ENCODE data around the gene TAS1R2.

Gene TAS1R2

GRCh38 chr1:18879791-18880309, 20.4 kb upstream of the TAS1R2 start:
- no peak for DNase-seq (ENCODE audit: low read depth)
- H3K4me3 ChIP-seq (replicated peaks; ENCODE audit: low read depth, low read length): no peak overlapping the region
- no peak for TF ChIP-seq CTCF (IDR thresholded peaks at IDR 0.05; ENCODE audit: low read length, missing control alignments)

- no peak overlapping the region for H3K4me3 ChIP-seq (replicated peaks; ENCODE audit: low read depth, low read length)
- DNase-seq (ENCODE audit: low read depth): no peak
- TF ChIP-seq CTCF (IDR thresholded peaks at IDR 0.05; ENCODE audit: low read length, missing control alignments): no peak
These were observed 19.8 kb upstream of the TAS1R2 start for GRCh38 chr1:18879215-18879790.

GRCh38 chr1:18878538-18879214, 19.2 kb upstream of the TAS1R2 start:
- no peak overlapping the region for H3K4me3 ChIP-seq (replicated peaks; ENCODE audit: low read depth, low read length)
- no peak for TF ChIP-seq CTCF (IDR thresholded peaks at IDR 0.05; ENCODE audit: low read length, missing control alignments)
- no peak for DNase-seq (ENCODE audit: low read depth)

GRCh38 chr1:18877282-18877681, 17.8 kb upstream of the TAS1R2 start:
- no peak for DNase-seq (ENCODE audit: low read depth)
- no peak overlapping the region for H3K4me3 ChIP-seq (replicated peaks; ENCODE audit: low read depth, low read length)
- TF ChIP-seq CTCF (IDR thresholded peaks at IDR 0.05; ENCODE audit: low read length, missing control alignments): no peak

- DNase-seq (ENCODE audit: low read depth): no peak
- no peak for TF ChIP-seq CTCF (IDR thresholded peaks at IDR 0.05; ENCODE audit: low read length, missing control alignments)
- H3K4me3 ChIP-seq (replicated peaks; ENCODE audit: low read depth, low read length): no peak overlapping the region
These were observed 16.8 kb upstream of the TAS1R2 start for GRCh38 chr1:18876210-18876609.

GRCh38 chr1:18875796-18876128, 16.3 kb upstream of the TAS1R2 start:
- TF ChIP-seq CTCF (IDR thresholded peaks at IDR 0.05; ENCODE audit: low read length, missing control alignments): no peak
- H3K4me3 ChIP-seq (replicated peaks; ENCODE audit: low read depth, low read length): no peak overlapping the region
- DNase-seq (ENCODE audit: low read depth): no peak
